HCT116 (cell line): Measurements from ENCODE around the gene LRRC74A. TPM values are rescaled to one million over a fixed set of nuclear protein-coding genes. Genes with fewer than 3 reads are reported as not detected.

Experiments
- ATAC-seq: fragments of 200-7000 bp; cut with Tn5 transposase; 2 replicates; pipeline ENCODE4 v1.9.1; 2020; ENCODE audit warnings: mild to moderate bottlenecking, moderate library complexity
- BruUV-seq: library from RNA; stranded (reverse); fragments of 400-500 nt; replicated peaks from 2 replicates; lab custom pipeline; 2021; lab: Mats Ljungman, UMichigan
- CTCF ChIA-PET: fragments of 300-600 bp; sonication (Branson Sonifier 250); formaldehyde crosslinking; loops from one replicate; lab custom pipeline; 2021; ENCODE audit warnings: antibody characterized with exemption; lab: Charles Lee
- POLR2A ChIA-PET: fragments of 300-600, 350-600 bp; sonication (Branson Sonifier 250); formaldehyde crosslinking; loops from one replicate; lab custom pipeline; 2021; ENCODE audit warnings: antibody characterized with exemption; lab: Charles Lee
- RAD21 ChIA-PET, 2 experiments: fragments of 300-600 bp; sonication (Branson Sonifier 250); formaldehyde crosslinking; loops; one replicate each; lab custom pipeline; 2023; ENCODE audit warnings: low total read pairs in 2 of 2; ENCODE audit not compliant: uncharacterized antibody in 2 of 2, unreplicated experiment in 2 of 2, low non-redundant PET in 1 of 2; lab: Charles Lee
- DNase-seq: peaks from one replicate; pipeline ENCODE4 v3.0.0-alpha.2; 2010; ENCODE audit warnings: low read depth, low spot score
- H2AFZ ChIP-seq: fragments of 200-600 bp; shearing (Covaris generic), sonication (generic); 2 replicates; pipeline ENCODE4 v1.6.1; 2017; ENCODE audit warnings: low read depth, mixed run types, mixed read lengths, antibody characterized with exemption, low read length; ENCODE audit not compliant: poor library complexity, severe bottlenecking
- H3K27ac ChIP-seq: 2 replicates; pipeline ENCODE4 v1.5.1; 2012; ENCODE audit warnings: low read depth, low read length
- H3K27me3 ChIP-seq: fragments of 200-600 bp; sonication (generic); 2 replicates; pipeline ENCODE4 v1.6.1; 2016; ENCODE audit warnings: mixed run types, low read length, mixed read lengths; ENCODE audit not compliant: insufficient read depth
- H3K36me3 ChIP-seq, 2 experiments: fragments of 200-500 bp in 1 of 2; fragments of 200-600 bp in 1 of 2; sonication (Bioruptor generic) in 1 of 2; sonication (generic) in 1 of 2; 2 replicates each; pipeline versions ENCODE4 v1.5.1 to v1.6.1; 2014 to 2016; ENCODE audit warnings: low read length in 2 of 2, inconsistent platforms in 1 of 2, mixed read lengths in 1 of 2, mixed run types in 1 of 2; ENCODE audit not compliant: insufficient read depth in 2 of 2, control insufficient read depth in 1 of 2
- H3K4me1 ChIP-seq, 2 experiments: fragments of 200-600 bp in 1 of 2; sonication (generic) in 1 of 2; 2 replicates each; pipeline versions ENCODE4 v1.5.1 to v1.6.1; 2012 to 2017; ENCODE audit warnings: low read length in 2 of 2, inconsistent platforms in 1 of 2, mild to moderate bottlenecking in 1 of 2, mixed read lengths in 1 of 2, mixed run types in 1 of 2, moderate library complexity in 1 of 2; ENCODE audit not compliant: insufficient read depth in 2 of 2, control insufficient read depth in 1 of 2
- H3K4me2 ChIP-seq: fragments of 200-600 bp; sonication (generic); 2 replicates; pipeline ENCODE4 v1.6.1; 2017; ENCODE audit warnings: mixed run types, low read length, mixed read lengths
- H3K4me3 ChIP-seq, 2 experiments: fragments of 200-600 bp in 1 of 2; sonication (generic) in 1 of 2; replicated peaks in 1 of 2; 2 replicates each; pipeline ENCODE4 v1.5.1; 2011 to 2016; ENCODE audit warnings: low read length in 2 of 2, control low read depth in 1 of 2, low read depth in 1 of 2, mild to moderate bottlenecking in 1 of 2, mixed read lengths in 1 of 2, mixed run types in 1 of 2
- H3K79me2 ChIP-seq: fragments of 200-600 bp; sonication (generic); 2 replicates; pipeline ENCODE4 v1.6.1; 2017; ENCODE audit warnings: mild to moderate bottlenecking, mixed run types, low read length, moderate library complexity, mixed read lengths; ENCODE audit not compliant: insufficient read depth
- H3K9ac ChIP-seq: fragments of 200-600 bp; sonication (generic); 2 replicates; pipeline ENCODE4 v1.6.1; 2016; ENCODE audit warnings: low read length, mixed read lengths
- H3K9me2 ChIP-seq: fragments of 200-600 bp; sonication (generic), shearing (Covaris generic); 2 replicates; pipeline ENCODE4 v1.6.1; 2017; ENCODE audit warnings: mixed run types, mild to moderate bottlenecking, moderate library complexity; ENCODE audit not compliant: insufficient read depth
- H3K9me3 ChIP-seq, 2 experiments: fragments of 200-500 bp in 1 of 2; fragments of 200-600 bp in 1 of 2; sonication (Bioruptor generic) in 1 of 2; sonication (generic) in 1 of 2; 2 replicates each; pipeline ENCODE4 v1.6.1; 2014 to 2017; ENCODE audit warnings: low read length in 2 of 2, mixed read lengths in 2 of 2, inconsistent platforms in 1 of 2, low read depth in 1 of 2, mild to moderate bottlenecking in 1 of 2, mixed run types in 1 of 2, moderate library complexity in 1 of 2; ENCODE audit not compliant: control insufficient read depth in 1 of 2, insufficient read depth in 1 of 2
- H4K20me1 ChIP-seq: fragments of 200-600 bp; sonication (generic), shearing (Covaris generic); 2 replicates; pipeline ENCODE4 v1.6.1; 2017; ENCODE audit warnings: mixed run types, mild to moderate bottlenecking, moderate library complexity; ENCODE audit not compliant: insufficient read depth
- CTCF ChIP-seq, 3 experiments: fragments of 200-600 bp in 1 of 3; sonication (generic) in 1 of 3; IDR thresholded peaks in 2 of 3; conservative IDR thresholded peaks in 1 of 3; 2 replicates each; pipeline ENCODE4 v1.5.1; 2012 to 2017; ENCODE audit warnings: low read depth in 2 of 3, low read length in 2 of 3, antibody characterized with exemption in 1 of 3, borderline replicate concordance in 1 of 3, control low read depth in 1 of 3, mild to moderate bottlenecking in 1 of 3, mixed read lengths in 1 of 3, mixed run types in 1 of 3, moderate library complexity in 1 of 3; ENCODE audit not compliant: insufficient read depth in 1 of 3
- ELF1 ChIP-seq: IDR thresholded peaks from 2 replicates; pipeline ENCODE4 v1.6.1; 2012; ENCODE audit warnings: low read depth, borderline replicate concordance
- POLR2AphosphoS5 ChIP-seq: IDR thresholded peaks from 2 replicates; pipeline ENCODE4 v1.6.1; 2011; ENCODE audit warnings: mild to moderate bottlenecking, low read depth, low read length, moderate library complexity
- SRF ChIP-seq: IDR thresholded peaks from 2 replicates; pipeline ENCODE4 v1.6.1; 2012; ENCODE audit warnings: low read depth
- YY1 ChIP-seq: IDR thresholded peaks from 2 replicates; pipeline ENCODE4 v1.6.1; 2011; ENCODE audit warnings: low read length, low read depth, moderate library complexity, mild to moderate bottlenecking; ENCODE audit not compliant: insufficient replicate concordance; ENCODE audit errors: extremely low read depth
- ZBTB33 ChIP-seq: IDR thresholded peaks from 2 replicates; pipeline ENCODE4 v1.6.1; 2011; ENCODE audit warnings: mild to moderate bottlenecking, low read length, moderate library complexity; ENCODE audit not compliant: insufficient replicate concordance; ENCODE audit errors: extremely low read depth
- intact Hi-C: fragments of 100-400 bp; cut with micrococcal nuclease; formaldehyde crosslinking; loops from 2 replicates; pipeline ENCODE4 v1.10.0; 2022
- total RNA-seq: library from RNA; stranded (reverse); gene quantifications from one replicate; pipeline ENCODE4 v1.2.1, GENCODE V29; 2021; ENCODE audit not compliant: unreplicated experiment
- TF ChIP-seq, protein P1 (sequence below): IDR thresholded peaks from 2 replicates; pipeline ENCODE4 v1.6.1; 2012

Gene LRRC74A
- total RNA-seq, 1 experiment from 2014 or later: not detected

GRCh38 chr14:76780875-76781647, 45.1 kb upstream of the LRRC74A start (continued):
- TF ChIP-seq ZBTB33 (no peak), POLR2AphosphoS5 (no peak), CTCF (IDR thresholded peaks at IDR 0.05 in 2 of 3, conservative IDR thresholded peaks at IDR 0.05 in 1 of 3; ENCODE audit: borderline replicate concordance in 1 of 3, insufficient read depth in 1 of 3, low read depth in 2 of 3, low read length in 2 of 3) (no peak), SRF (no peak)
- TF ChIP-seq, protein P1, sequence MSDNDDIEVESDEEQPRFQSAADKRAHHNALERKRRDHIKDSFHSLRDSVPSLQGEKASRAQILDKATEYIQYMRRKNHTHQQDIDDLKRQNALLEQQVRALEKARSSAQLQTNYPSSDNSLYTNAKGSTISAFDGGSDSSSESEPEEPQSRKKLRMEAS: no peak

GRCh38 chr14:76781648-76782051, 44.6 kb upstream of the LRRC74A start:
- Histone ChIP-seq H3K9ac (no peak overlapping the region), H3K4me3 (no peak overlapping the region), H2AFZ (no peak overlapping the region), H3K9me3 (no peaks in the 10 kb centered on the region), H3K36me3 (peaks cover 11% of the 10 kb centered on the region in 2 experiments; a peak in 3 of 4 replicates), H3K4me1 (peaks cover 0 to 2% of the 10 kb centered on the region in 2 experiments; a peak in 1 of 4 replicates), H3K27me3 (no peaks in the 10 kb centered on the region), H3K4me2 (no peak overlapping the region), H4K20me1 (no peaks in the 10 kb centered on the region), H3K79me2 (no peaks in the 10 kb centered on the region), H3K9me2 (no peaks in the 10 kb centered on the region), H3K27ac (no peak overlapping the region)
- intact Hi-C loops: no loop called here
- no TSS peak for BruUV-seq
- TF ChIP-seq ELF1 (no peak), YY1 (no peak)
- ChIA-PET CTCF (no interaction called here), RAD21 (no interaction called here), POLR2A (no interaction called here)
- no peak for DNase-seq
- no peak for ATAC-seq
